Measurements from ENCODE around the gene SERPINB1.

SERPINB1 gene

GRCh38 chr6:2844008-2844407 is 2.3 kb upstream of the SERPINB1 start:
- no peak for DNase-seq

DNA sequence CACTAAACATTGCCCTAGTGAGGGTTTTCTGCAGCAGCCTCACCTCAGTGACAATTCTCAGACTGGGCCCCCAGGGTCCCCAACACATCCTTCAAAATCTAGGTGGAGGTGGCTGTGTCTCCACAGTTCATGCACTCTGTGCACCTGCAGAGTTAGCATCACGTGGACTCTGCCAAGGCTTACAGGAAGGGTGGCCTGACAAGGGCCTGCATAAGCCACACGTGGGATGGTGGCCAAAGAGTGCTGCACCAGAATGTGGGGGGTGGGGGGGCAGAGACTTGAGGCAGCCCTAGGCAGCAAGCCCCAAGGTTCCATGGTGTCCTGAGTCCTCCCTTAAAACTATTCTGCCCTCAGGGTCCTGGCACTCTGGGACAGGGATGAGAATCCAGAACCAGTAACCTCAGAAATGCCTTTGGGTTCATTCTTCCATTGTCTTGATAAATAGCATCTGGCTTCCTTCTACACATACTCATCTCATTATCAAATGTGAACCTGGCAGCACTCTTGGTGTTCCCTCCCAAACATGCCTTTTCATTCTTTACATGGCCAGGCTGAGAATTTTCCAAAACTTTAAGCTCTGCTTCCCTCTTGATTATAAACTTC is 1.6 kb upstream of the SERPINB1 start:
- no peak for DNase-seq

DNA sequence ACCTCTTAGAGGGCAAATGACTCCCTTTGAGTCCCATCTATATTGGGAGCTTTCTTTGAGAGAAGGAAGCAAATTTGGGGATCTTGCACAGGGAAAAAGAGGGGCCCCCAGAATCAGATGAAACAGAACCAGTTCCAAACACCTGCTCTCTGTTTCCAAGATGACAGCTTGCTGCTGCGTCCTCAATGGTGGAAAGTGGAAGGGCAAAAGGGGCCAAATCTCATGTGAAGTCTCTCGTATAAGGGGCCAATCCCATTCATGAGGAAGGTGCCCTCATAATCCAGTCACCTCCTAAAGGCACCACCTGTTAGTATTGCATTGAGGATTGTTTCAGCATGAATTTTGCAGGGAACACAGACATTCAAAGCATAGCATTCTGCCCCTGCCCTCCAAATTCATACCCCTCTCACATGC is 483 bp upstream of the SERPINB1 start:
- DNase-seq: no peak

- DNase-seq: no peak
Observed at GRCh38 chr6:2840749-2841061, 958 bp downstream of the SERPINB1 start.

DNA sequence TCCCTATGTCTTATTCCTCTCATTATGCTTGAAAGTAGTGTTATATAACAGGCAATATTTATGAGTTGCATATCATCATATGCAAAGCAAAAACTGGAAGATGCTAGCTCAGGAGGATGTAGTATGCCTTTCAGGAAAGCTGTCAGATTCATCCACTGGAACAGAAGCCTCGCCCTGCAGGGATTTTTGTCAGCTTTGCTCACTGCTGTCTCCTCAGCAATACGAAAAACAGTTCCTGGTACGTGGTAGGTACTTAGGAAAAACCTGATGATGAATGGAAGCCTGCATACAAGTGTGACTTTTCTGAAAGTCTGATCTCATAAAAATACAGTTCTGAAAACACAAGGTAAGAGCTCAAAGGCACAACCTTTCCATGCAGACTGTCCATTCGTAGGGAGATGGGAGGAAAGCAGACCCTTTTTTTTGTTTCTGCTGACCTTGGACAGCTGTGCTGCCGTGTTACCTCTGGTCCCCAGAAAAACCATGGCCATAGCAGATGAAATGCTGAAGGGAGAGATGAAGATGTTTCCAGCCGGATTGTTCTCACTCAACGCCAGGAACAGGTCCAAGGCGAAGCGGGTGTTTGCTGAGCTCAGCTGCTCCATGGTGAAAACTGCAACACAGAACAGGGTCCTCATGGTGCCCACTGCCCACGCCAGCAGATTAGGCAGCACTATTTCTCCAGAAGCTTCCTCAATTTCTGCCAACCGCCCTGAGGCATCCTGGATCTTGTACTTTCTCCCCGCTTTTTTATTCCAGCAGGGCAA is 1.5 kb downstream of the SERPINB1 start:
- no peak for DNase-seq

DNA sequence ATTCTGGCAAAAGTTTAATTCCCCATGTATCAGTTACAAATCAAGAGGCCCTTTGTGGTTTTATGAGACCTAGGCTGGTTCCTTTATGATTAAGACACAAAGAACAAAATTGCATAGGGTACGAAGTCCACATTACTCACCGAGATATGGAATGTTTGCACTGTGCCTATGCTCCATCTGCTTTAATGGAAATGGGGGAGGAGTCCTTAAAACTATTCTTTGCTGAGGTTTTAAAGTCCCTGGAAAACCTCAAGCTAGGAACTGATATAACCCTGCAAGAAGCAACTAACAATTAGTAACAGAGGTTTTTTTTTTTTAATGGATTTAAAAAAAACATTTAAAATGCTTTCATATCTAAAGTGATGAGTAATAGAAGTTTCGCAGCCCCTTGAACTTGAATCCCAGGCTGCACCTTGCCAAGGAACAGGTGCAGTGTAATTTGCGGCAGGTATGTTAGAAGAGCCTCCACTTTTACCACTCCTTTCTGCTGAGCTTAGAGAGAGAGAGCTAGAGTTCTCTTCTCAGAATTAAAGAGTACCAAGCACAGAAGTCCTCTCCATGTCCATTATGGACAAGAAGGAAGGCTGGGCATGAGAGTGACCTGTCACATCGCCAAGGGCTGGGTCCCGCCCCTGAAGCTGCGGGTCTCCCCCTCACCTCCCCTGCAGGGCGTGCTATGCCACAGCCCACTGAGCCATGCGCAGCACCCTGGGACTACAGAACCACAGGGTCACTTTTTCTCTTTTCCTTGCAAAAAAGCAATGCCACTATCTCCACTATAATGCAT is 2.3 kb downstream of the SERPINB1 start:
- peak; percentile 63 for DNase-seq

GRCh38 chr6:2838251-2838650 is 3.4 kb downstream of the SERPINB1 start:
- no peak for DNase-seq

DNA sequence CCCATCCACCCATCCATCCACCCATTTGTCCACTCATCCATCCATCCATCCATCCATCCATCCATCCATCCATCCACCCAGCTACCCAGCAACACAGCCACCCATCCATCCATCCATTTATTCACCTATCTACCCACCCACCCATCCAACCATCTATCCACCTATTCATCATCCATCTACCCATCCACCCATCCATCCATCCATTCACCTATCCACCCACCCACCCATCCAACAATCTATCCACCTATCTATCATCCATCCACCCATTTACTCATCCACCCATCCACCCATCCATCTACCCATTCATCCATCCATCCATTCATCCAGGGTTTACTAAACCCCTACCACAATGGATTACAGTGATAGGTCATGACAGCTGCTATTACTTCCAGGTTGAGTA is 7.4 kb downstream of the SERPINB1 start:
- DNase-seq: no peak

DNA sequence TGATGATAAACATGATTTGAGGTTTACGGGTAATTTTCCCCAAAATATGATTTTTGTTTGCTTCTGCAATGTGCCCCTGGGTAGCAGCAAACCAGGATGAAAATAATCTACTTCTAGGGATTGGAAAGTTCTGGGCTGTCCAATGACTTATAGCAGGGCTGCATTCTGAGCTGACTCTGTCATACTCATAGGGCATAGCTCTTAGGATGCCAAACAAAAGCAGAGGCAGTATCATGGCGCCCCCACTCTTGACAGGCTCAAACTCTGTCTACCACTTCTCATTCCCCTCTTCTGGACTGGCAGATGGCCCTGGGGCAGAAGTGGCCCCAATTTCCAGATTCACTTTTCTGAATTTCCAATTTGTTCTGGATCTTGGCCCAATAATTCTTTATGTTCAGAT is 10.3 kb downstream of the SERPINB1 start:
- no peak for DNase-seq

GRCh38 chr6:2830183-2830582 is 11.5 kb downstream of the SERPINB1 start:
- DNase-seq: no peak

- no peak for DNase-seq
Observed at GRCh38 chr6:2829253-2829652, 12.4 kb downstream of the SERPINB1 start.

DNA sequence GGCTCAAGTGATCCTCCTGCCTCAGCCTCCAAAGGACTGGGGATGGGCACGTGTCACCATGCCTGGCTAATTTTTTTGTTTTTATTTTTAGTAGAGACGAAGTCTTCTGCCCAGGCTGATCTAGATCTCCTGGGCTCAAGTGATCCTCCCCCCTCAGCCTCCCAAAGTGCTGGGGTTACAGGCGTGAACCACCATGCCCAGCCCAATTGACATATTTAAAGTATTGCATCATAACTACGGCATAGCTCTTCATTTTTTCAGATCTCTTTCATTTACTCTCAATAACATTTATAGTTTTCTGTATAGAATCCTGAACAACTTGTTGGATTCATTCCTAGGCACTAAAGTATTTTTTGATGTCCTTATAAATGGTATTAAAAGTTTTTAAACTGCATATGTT is 13.0 kb downstream of the SERPINB1 start:
- no peak for DNase-seq

- no peak for DNase-seq
Observed at GRCh38 chr6:2827142-2827541, 14.5 kb downstream of the SERPINB1 start.

DNA sequence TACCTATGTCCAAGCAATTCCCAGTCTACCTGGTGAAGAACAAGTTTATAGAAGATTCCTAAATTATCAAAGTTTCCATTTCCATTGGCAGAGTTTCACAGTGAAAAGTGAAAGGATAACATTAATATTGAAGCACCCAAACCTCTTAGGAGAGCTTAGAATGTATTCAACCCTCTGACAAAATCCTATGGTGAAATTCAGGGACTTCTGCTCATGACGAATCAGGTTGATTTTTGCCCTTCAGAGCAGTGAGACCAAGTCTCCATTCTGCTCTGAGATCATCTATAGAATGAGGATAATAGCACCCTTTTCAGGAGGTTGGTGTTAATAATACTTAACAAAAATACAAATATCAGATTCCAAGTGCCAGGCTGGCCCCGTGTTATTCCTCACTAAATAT is 15.5 kb downstream of the SERPINB1 start:
- DNase-seq: peak; percentile 7

DNA sequence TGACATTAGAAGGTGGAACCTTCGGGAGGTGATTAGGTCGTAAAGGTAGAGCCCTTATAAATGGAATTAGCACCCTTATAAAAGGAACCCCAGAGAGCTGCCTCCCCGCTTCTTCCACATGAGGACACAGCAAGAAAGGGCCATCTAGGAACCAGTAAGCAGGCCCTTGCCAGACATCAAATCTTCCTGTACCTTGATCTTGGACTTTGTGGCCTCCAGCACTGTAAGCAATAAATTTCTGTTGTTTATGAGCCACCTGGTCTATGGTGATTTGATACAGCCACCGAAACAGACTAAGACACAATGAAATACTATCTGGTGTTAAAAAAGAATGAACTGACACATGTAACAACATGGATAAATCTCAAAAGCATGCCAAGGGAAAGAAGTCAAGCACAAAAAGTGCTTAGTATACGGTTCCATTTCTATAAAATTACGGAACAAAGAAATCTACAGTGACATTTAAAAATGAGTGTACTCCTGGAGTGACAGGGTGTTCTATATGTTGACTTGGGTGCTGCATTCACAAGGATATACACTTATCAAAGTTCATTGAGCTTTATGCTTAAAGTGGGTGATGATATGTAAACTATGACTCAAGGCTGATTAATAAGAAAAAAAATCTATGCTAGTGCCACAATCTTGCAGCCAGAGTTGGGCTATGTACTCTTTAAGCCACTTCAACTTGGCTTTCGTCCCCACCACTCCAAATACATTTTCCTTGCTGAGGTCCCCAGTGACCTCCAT is 18.4 kb downstream of the SERPINB1 start:
- DNase-seq: no peak

- no peak for DNase-seq
Observed at GRCh38 chr6:2821554-2821953, 20.1 kb downstream of the SERPINB1 start.

DNA sequence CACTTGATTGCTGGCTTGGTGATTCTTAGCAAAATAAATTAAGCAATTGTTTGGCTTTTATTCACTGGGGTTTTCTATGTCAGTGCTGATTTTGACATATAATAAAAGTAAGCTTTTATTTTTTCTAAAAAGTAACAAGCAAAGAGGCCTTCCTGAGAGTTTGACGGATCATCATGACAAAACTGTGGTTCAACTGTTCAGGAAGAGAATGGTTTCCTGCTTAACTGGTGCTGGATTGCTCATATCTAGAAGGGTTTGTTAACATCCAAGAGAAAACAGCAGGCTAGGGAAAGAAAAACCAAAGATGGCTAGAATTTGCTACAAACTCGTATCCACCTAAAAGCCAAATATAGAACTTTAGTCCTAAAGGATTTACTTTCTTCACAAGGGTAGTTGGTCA is 21.2 kb downstream of the SERPINB1 start:
- no peak for DNase-seq

- DNase-seq: no peak
Observed at GRCh38 chr6:2819978-2820377, 21.7 kb downstream of the SERPINB1 start.

DNA sequence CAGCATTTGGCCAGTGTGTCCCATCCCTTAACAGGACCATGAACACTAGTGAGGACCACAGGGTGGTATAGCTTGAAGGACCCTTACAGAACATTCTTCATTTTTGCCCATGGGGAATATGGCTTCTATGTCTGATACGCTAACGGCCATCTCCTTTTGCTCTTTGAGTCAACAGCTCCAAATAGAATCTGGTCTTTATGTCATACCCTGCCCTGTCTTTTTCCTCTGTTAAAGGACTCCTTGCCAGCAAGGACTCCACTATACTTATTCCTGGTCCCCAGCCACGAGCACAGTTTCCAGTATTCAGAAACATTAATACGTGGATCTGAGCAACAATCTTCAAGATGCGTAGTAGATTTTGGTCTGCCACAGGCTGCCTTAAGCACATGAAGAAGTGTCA is 22.5 kb downstream of the SERPINB1 start:
- no peak for DNase-seq

- no peak for DNase-seq
Observed at GRCh38 chr6:2818593-2818992, 23.1 kb downstream of the SERPINB1 start.

- DNase-seq: no peak
Observed at GRCh38 chr6:2817903-2818443, 23.7 kb downstream of the SERPINB1 start.

- DNase-seq: no peak
Observed at GRCh38 chr6:2816158-2816557, 25.5 kb downstream of the SERPINB1 start.

DNA sequence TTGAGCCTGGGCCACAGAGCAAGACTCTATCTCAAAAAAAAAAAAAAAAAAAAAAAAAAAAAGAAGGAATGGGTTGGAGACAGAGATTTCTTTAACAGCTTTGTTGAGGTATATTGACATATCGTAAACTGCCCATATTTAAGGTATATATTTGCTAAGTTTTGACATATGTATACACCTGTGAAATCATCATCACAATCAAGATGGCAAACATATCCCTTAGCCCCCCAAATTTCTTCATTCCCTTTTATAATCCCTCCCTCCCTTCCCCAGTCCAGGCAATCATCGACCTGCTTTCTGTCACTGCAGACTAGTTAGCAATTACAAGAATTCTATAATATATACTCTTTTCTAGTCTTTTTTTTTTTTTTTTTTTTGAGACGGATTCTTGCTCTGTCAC is 29.0 kb downstream of the SERPINB1 start:
- no peak for DNase-seq

Measured in OCI-M1 (cell line).